Measurements from ENCODE around the gene ITPR1. TPM values are rescaled to one million over a fixed set of nuclear protein-coding genes. Genes with fewer than 3 reads are reported as not detected.

Gene ITPR1
- total RNA-seq, 2 experiments from 2014 or later, result 84.4 to 104 TPM

GRCh38 chr3:4859788-4860187, 366.6 kb downstream of the ITPR1 start:
- no peak overlapping the region for H3K4me3 ChIP-seq (ENCODE audit: low read depth, low read length, poor library complexity, severe bottlenecking)
- CTCF ChIA-PET (ENCODE audit: unreplicated experiment), result no interaction called here
- no peak overlapping the region for H2AFZ ChIP-seq (ENCODE audit: low read length)
- no peaks in the 10 kb centered on the region for H3K79me2 ChIP-seq (ENCODE audit: insufficient read depth, low read depth, low read length)
- H4K20me1 ChIP-seq (ENCODE audit: insufficient read depth, low read length), result no peaks in the 10 kb centered on the region
- no peak for DNase-seq (ENCODE audit: low spot score)
- no peaks in the 10 kb centered on the region for H3K9me3 ChIP-seq (ENCODE audit: low read length)
- no TSS peak for BruUV-seq (replicated peaks)
- no peaks in the 10 kb centered on the region for H3K36me3 ChIP-seq (ENCODE audit: insufficient read depth, low read length)
- H3K4me1 ChIP-seq (ENCODE audit: insufficient read depth, low read length, poor library complexity, severe bottlenecking), result no peaks in the 10 kb centered on the region
- POLR2A ChIA-PET, result interaction anchor here (0.8 to 1.7 kb wide), 3 partner anchors 12 to 1390 kb away, joined by 3 to 6 read pairs (median 5); no protein-coding TSS in a partner anchor
- H3K4me2 ChIP-seq (ENCODE audit: low read length), result no peak overlapping the region
- intact Hi-C loops (cut with micrococcal nuclease; ENCODE audit: unreplicated experiment), result no loop called here
- no peaks in the 10 kb centered on the region for H3K9me2 ChIP-seq (ENCODE audit: insufficient read depth, low read length)
- TF ChIP-seq EZH2phosphoT487 (IDR thresholded peaks at IDR 0.05; ENCODE audit: borderline replicate concordance, low read depth, low read length) (no peak), CTCF (conservative IDR thresholded peaks at IDR 0.05; ENCODE audit: low read length) (no peak)
- H3K27ac ChIP-seq (ENCODE audit: low read depth, low read length, poor library complexity, severe bottlenecking), result no peak overlapping the region

- intact Hi-C loops (cut with micrococcal nuclease; ENCODE audit: unreplicated experiment), result no loop called here
- Histone ChIP-seq H4K20me1 (ENCODE audit: insufficient read depth, low read length) (no peaks in the 10 kb centered on the region), H3K36me3 (ENCODE audit: insufficient read depth, low read length) (no peaks in the 10 kb centered on the region), H3K4me2 (ENCODE audit: low read length) (no peak overlapping the region), H3K79me2 (ENCODE audit: insufficient read depth, low read depth, low read length) (no peaks in the 10 kb centered on the region), H3K9me2 (ENCODE audit: insufficient read depth, low read length) (no peaks in the 10 kb centered on the region), H3K4me1 (ENCODE audit: insufficient read depth, low read length, poor library complexity, severe bottlenecking) (no peaks in the 10 kb centered on the region), H3K4me3 (ENCODE audit: low read depth, low read length, poor library complexity, severe bottlenecking) (no peak overlapping the region), H2AFZ (ENCODE audit: low read length) (no peak overlapping the region), H3K27ac (ENCODE audit: low read depth, low read length, poor library complexity, severe bottlenecking) (no peak overlapping the region), H3K9me3 (ENCODE audit: low read length) (no peaks in the 10 kb centered on the region)
- TF ChIP-seq EZH2phosphoT487 (IDR thresholded peaks at IDR 0.05; ENCODE audit: borderline replicate concordance, low read depth, low read length), result no peak
- TF ChIP-seq CTCF (conservative IDR thresholded peaks at IDR 0.05; ENCODE audit: low read length), result no peak
- ChIA-PET POLR2A (no interaction called here), CTCF (ENCODE audit: unreplicated experiment) (no interaction called here)
- BruUV-seq (replicated peaks), result no TSS peak
- no peak for DNase-seq (ENCODE audit: low spot score)
Observed at GRCh38 chr3:4862973-4863372, 369.8 kb downstream of the ITPR1 start.

DNA sequence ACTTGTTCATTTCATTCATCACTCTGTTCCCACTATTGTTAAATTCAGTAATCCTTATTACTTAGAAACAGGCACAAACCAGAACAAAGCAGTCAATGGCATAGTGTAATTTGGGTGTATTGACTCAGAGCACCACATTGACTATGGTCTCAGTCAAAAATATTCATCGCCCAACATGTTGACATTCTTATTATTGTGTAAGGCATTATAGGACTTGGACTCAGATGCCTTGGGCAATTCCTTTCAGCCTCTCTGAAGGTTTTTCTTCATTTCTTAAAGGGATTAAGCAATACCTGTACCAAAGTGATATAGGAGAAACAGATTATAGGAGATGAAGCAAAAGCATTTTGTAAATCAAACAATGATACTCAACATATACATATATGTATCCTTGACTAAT, 371.4 kb downstream of the ITPR1 start:
- no TSS peak for BruUV-seq (replicated peaks)
- Histone ChIP-seq H3K4me1 (ENCODE audit: insufficient read depth, low read length, poor library complexity, severe bottlenecking) (no peaks in the 10 kb centered on the region), H3K4me2 (ENCODE audit: low read length) (no peak overlapping the region), H3K27ac (ENCODE audit: low read depth, low read length, poor library complexity, severe bottlenecking) (no peak overlapping the region), H3K36me3 (ENCODE audit: insufficient read depth, low read length) (no peaks in the 10 kb centered on the region), H3K4me3 (ENCODE audit: low read depth, low read length, poor library complexity, severe bottlenecking) (no peak overlapping the region), H2AFZ (ENCODE audit: low read length) (no peak overlapping the region), H3K79me2 (ENCODE audit: insufficient read depth, low read depth, low read length) (no peaks in the 10 kb centered on the region), H3K9me3 (ENCODE audit: low read length) (no peaks in the 10 kb centered on the region), H3K9me2 (ENCODE audit: insufficient read depth, low read length) (no peaks in the 10 kb centered on the region), H4K20me1 (ENCODE audit: insufficient read depth, low read length) (no peaks in the 10 kb centered on the region)
- TF ChIP-seq CTCF (conservative IDR thresholded peaks at IDR 0.05; ENCODE audit: low read length) (no peak), EZH2phosphoT487 (IDR thresholded peaks at IDR 0.05; ENCODE audit: borderline replicate concordance, low read depth, low read length) (no peak)
- intact Hi-C loops (cut with micrococcal nuclease; ENCODE audit: unreplicated experiment), result no loop called here
- ChIA-PET CTCF (ENCODE audit: unreplicated experiment) (no interaction called here), POLR2A (no interaction called here)
- DNase-seq (ENCODE audit: low spot score), result no peak
